ENCODE measurements around the gene RHOT2. TPM values are rescaled to one million over a fixed set of nuclear protein-coding genes. Genes with fewer than 3 reads are reported as not detected.

Gene RHOT2
- total and polyA plus RNA-seq, 9 of the 15 experiments (the other 6 are each of a cell fraction or from before 2014, with no cell fraction given): 5.0 to 373 (median 112) TPM

GRCh38 chr16:660459-661183 is 7.3 kb upstream of the RHOT2 start (continued):
- TF ChIP-seq, protein P1, sequence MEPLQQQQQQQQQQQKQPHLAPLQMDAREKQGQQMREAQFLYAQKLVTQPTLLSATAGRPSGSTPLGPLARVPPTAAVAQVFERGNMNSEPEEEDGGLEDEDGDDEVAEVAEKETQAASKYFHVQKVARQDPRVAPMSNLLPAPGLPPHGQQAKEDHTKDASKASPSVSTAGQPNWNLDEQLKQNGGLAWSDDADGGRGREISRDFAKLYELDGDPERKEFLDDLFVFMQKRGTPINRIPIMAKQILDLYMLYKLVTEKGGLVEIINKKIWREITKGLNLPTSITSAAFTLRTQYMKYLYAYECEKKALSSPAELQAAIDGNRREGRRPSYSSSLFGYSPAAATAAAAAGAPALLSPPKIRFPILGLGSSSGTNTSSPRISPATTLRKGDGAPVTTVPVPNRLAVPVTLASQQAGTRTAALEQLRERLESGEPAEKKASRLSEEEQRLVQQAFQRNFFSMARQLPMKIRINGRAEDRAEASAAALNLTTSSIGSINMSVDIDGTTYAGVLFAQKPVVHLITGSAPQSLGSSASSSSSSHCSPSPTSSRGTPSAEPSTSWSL (CRISPR knock-in tag; IDR thresholded peaks at IDR 0.05; ENCODE audit: borderline replicate concordance): no peak
- TF ChIP-seq, protein P2, sequence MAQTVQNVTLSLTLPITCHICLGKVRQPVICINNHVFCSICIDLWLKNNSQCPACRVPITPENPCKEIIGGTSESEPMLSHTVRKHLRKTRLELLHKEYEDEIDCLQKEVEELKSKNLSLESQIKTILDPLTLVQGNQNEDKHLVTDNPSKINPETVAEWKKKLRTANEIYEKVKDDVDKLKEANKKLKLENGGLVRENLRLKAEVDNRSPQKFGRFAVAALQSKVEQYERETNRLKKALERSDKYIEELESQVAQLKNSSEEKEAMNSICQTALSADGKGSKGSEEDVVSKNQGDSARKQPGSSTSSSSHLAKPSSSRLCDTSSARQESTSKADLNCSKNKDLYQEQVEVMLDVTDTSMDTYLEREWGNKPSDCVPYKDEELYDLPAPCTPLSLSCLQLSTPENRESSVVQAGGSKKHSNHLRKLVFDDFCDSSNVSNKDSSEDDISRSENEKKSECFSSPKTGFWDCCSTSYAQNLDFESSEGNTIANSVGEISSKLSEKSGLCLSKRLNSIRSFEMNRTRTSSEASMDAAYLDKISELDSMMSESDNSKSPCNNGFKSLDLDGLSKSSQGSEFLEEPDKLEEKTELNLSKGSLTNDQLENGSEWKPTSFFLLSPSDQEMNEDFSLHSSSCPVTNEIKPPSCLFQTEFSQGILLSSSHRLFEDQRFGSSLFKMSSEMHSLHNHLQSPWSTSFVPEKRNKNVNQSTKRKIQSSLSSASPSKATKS (CRISPR knock-in tag; IDR thresholded peaks at IDR 0.05): no peak
- TF ChIP-seq, protein P3, sequence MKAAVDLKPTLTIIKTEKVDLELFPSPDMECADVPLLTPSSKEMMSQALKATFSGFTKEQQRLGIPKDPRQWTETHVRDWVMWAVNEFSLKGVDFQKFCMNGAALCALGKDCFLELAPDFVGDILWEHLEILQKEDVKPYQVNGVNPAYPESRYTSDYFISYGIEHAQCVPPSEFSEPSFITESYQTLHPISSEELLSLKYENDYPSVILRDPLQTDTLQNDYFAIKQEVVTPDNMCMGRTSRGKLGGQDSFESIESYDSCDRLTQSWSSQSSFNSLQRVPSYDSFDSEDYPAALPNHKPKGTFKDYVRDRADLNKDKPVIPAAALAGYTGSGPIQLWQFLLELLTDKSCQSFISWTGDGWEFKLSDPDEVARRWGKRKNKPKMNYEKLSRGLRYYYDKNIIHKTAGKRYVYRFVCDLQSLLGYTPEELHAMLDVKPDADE (conservative IDR thresholded peaks at IDR 0.05; ENCODE audit: control insufficient read depth, low read depth, low read length): peak; percentile 51; the same call in 1 of the 2 replicates
- TF ChIP-seq, protein P4, sequence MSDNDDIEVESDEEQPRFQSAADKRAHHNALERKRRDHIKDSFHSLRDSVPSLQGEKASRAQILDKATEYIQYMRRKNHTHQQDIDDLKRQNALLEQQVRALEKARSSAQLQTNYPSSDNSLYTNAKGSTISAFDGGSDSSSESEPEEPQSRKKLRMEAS (CRISPR knock-in tag; IDR thresholded peaks at IDR 0.05): peak; percentile 88
- TF ChIP-seq CBX1 (IDR thresholded peaks at IDR 0.05; ENCODE audit: low read depth) (0 out of 2 replicates have a peak, but pooled peaks have one; percentile 54), EP400 (IDR thresholded peaks at IDR 0.05) (no peak; the same call in 1 of the 2 replicates), DPF2 (IDR thresholded peaks at IDR 0.05) (no peak), SMAD1 (IDR thresholded peaks at IDR 0.05; ENCODE audit: low read depth, low read length, partially characterized antibody) (no peak), ZNF282 (CRISPR knock-in tag; IDR thresholded peaks at IDR 0.05) (no peak), TARDBP (IDR thresholded peaks at IDR 0.05) (no peak), STAG1 (CRISPR knock-in tag; IDR thresholded peaks at IDR 0.05; ENCODE audit: borderline replicate concordance) (0 out of 2 replicates have a peak, but pooled peaks have one; percentile 10), ZNF133 (CRISPR knock-in tag; IDR thresholded peaks at IDR 0.05) (no peak), ZNF699 (CRISPR knock-in tag; IDR thresholded peaks at IDR 0.05; ENCODE audit: insufficient replicate concordance) (no peak), CBFA2T3 (IDR thresholded peaks at IDR 0.05) (no peak), NFXL1 (CRISPR knock-in tag; IDR thresholded peaks at IDR 0.05) (no peak), POLR2H (tag; IDR thresholded peaks at IDR 0.05; ENCODE audit: low read depth) (no peak), U2AF1 (optimal IDR thresholded peaks at IDR 0.05; ENCODE audit: low read depth, low read length) (no peak), IRF1 (CRISPR knock-in tag; IDR thresholded peaks at IDR 0.05; ENCODE audit: borderline replicate concordance) (no peak)
- TF ChIP-seq, protein P5, sequence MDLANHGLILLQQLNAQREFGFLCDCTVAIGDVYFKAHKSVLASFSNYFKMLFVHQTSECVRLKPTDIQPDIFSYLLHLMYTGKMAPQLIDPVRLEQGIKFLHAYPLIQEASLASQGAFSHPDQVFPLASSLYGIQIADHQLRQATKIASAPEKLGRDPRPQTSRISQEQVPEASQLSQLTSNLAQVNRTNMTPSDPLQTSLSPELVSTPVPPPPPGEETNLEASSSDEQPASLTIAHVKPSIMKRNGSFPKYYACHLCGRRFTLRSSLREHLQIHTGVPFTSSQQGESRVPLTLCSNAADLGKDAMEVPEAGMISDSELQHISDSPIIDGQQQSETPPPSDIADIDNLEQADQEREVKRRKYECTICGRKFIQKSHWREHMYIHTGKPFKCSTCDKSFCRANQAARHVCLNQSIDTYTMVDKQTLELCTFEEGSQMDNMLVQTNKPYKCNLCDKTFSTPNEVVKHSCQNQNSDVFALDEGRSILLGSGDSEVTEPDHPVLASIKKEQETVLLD (IDR thresholded peaks at IDR 0.05): peak; percentile 76; the same call in 1 of the 2 replicates

Measured in K562 (cell line).